ENCODE data around the gene BCL2L12.

Gene BCL2L12

DNA sequence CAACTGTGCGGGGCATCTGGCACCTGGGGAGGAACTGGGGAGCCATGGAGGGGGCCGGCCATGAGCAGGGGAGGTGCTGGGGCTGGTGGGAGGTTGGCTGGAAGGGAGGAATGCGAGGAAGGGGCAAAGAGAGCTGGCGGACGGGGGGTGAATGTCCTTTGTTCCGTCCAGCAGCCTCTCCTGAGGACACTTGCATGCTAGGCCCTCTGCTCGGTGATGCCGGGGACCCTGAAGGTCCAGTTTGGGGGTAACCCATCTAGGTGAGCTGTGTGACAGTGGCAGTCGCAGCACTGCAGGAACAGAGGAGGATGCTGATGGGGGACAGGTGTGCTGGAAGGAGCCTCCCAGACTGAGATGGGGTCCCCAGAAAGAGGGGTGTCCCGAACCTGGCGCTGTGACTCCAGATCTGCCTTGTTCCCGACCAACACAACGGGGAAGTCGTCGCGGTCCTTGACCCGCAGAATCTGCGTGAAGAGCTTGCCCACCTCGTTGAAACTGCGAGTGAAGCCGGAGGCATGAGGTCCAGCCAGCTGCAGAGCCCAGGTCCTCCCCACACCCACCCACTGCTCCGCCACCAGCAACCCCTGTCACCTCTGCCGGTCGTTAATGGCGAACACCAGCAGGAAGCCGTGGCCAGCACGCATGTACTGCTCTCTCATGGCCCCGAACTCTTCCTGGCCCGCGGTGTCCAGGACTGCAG, 29.4 kb upstream of the BCL2L12 start:
- TF ChIP-seq, protein P1, sequence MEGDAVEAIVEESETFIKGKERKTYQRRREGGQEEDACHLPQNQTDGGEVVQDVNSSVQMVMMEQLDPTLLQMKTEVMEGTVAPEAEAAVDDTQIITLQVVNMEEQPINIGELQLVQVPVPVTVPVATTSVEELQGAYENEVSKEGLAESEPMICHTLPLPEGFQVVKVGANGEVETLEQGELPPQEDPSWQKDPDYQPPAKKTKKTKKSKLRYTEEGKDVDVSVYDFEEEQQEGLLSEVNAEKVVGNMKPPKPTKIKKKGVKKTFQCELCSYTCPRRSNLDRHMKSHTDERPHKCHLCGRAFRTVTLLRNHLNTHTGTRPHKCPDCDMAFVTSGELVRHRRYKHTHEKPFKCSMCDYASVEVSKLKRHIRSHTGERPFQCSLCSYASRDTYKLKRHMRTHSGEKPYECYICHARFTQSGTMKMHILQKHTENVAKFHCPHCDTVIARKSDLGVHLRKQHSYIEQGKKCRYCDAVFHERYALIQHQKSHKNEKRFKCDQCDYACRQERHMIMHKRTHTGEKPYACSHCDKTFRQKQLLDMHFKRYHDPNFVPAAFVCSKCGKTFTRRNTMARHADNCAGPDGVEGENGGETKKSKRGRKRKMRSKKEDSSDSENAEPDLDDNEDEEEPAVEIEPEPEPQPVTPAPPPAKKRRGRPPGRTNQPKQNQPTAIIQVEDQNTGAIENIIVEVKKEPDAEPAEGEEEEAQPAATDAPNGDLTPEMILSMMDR (IDR thresholded peaks at IDR 0.05; ENCODE audit: low read depth, low read length): no peak
- no peaks in the 10 kb centered on the region for H3K9me3 ChIP-seq
- H3K36me3 ChIP-seq: no peaks in the 10 kb centered on the region
- H3K4me1 ChIP-seq: peaks cover 7% of the 10 kb centered on the region
- H3K4me3 ChIP-seq (ENCODE audit: low read depth, low read length): no peak overlapping the region
- H3K27me3 ChIP-seq: no peaks in the 10 kb centered on the region
- no peak for DNase-seq

DNA sequence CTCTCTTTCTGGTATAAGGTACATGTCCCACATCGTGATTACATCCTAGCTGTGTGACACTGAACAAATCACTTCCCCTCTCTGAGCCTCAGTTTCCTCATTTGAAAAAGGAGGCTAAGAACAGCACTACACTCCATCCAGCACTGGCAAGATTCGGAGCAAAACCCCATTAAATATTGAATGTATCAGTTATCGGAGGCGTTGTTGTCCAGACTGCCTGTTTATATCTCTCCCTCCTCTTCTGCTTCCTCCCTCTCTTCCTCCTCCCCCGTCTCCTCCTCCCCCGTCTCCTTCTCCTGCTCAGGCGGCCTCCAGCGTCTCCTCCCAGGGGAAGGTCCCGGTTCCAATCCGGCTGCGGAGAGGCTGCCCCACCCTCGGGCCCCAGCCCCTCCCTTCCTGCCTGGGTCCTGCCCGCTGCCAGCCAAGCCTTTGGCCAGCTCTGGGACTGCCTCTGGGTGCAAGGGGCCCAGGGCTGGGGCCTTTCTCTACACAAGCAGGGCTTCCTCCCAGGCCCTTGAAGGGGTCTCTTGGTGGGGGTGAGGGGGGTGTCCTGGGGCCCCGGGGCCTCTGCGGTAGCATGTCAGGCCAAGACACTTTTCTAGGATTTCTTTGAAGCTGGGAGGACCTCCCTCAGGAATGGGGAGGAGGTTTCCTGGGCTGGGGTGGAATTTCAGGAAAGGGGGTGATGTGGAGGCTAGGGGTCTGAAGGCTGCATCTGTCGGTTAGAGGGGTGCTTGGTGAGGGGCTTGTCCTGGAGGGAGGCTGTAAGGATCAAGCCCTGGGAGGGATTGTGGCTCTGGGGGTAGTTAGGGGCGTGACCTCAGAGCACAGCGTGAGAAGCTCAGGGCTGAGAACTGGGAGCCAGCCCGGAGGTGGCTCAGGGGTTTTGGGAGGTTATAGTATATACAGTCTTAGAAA, 27.7 kb upstream of the BCL2L12 start:
- peak; percentile 53 for DNase-seq
- no peaks in the 10 kb centered on the region for H3K36me3 ChIP-seq
- H3K9me3 ChIP-seq: no peaks in the 10 kb centered on the region
- no peak overlapping the region for H3K4me3 ChIP-seq (ENCODE audit: low read depth, low read length)
- H3K4me1 ChIP-seq: peaks cover 8% of the 10 kb centered on the region
- TF ChIP-seq, protein P1 (IDR thresholded peaks at IDR 0.05; ENCODE audit: low read depth, low read length): no peak
- H3K27me3 ChIP-seq: no peaks in the 10 kb centered on the region

DNA sequence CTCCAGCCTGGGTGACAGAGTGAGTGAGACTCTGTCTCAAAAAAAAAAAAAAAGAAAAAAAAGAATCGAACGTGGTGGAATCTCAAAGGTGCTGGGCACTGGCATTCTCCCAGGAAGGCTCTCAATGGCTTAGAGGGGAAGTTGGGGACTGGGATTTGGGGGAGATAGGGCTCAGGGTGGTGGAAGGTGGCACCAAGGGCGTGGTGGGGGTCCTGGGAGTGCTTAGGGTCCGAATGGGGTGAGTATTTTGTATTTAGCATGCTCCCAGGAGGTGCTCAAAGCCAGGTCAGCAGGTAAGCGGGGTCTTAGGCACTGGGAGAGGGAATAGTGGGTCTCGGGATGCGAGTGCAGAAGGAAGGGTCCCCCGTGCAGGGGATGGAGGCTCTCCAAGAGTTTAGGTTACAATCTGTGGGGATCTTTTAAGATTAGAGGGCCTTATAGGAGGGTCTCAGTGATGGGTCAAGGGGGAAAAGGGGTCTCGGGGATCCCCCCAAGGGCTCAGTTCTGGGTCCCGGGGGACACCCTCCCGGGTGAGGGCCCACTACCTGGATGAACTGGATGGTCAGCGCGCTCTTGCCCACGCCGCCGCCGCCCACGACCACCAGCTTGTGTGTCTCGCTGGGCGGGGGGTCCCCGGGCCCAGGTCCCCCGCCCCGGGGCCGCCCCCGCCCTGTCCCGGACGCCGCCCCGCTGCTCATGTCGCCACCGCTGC, 26.2 kb upstream of the BCL2L12 start:
- Histone ChIP-seq H3K4me3 (ENCODE audit: low read depth, low read length) (peak overlapping the region; percentile 49), H3K36me3 (no peaks in the 10 kb centered on the region; the same call in 1 of the 2 replicates), H3K27me3 (no peaks in the 10 kb centered on the region), H3K9me3 (no peaks in the 10 kb centered on the region), H3K4me1 (peaks cover 8% of the 10 kb centered on the region)
- DNase-seq: no peak
- TF ChIP-seq, protein P1 (IDR thresholded peaks at IDR 0.05; ENCODE audit: low read depth, low read length): no peak

DNA sequence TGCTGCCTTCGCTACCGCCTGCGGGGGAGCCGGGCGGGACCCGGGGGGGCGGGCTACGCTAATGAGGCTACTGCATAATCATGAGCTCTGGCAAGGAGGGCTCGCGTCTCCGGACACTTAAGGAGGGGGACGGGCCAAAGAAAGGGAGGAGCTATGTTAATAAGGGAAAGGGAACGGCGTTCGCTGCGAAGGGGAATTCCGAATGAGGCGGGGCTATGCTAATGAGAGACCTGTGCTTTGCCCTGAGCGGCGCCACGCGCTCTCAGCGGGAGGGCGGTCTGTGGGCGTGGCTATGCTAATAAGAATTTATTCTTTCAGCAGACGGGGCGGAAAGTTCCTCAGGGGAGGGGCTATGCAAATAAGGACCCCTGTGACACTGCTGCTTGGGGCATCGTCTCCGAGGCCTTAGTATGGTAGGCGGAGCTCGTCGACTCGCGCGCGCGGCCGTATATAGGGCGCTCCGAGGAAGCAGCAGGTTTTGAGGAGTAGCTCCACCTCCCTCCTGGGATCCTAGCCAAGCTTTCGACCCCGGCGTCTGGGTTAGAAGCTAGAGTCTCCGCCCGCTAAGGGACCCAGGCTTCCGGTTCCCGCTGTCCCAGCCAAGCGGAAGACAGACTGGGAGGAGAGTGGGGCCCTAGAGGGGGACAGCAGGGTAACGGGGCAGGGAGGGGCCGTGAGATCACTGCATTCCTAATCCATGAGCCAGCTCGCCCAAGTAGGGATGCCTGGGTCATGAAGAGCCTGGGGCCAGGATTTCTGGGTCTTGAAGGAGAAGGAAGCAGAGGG, 25.4 kb upstream of the BCL2L12 start, which contains the start of gene RRAS:
Gene RRAS (minus strand): TSS at position 31 of the 786 bp plus-strand sequence. CDS start 45 bp downstream, outside the sequence.
- H3K36me3 ChIP-seq: peaks cover 3% of the 10 kb centered on the region; the same call in 1 of the 2 replicates
- peak within 1 kb of the TSS; percentile 51 for H3K4me3 ChIP-seq (ENCODE audit: low read depth, low read length)
- TF ChIP-seq, protein P1 (IDR thresholded peaks at IDR 0.05; ENCODE audit: low read depth, low read length): no peak
- H3K4me1 ChIP-seq: peaks cover 8% of the 10 kb centered on the region
- H3K9me3 ChIP-seq: no peaks in the 10 kb centered on the region
- H3K27me3 ChIP-seq: no peaks in the 10 kb centered on the region
- DNase-seq: peak; percentile 100

DNA sequence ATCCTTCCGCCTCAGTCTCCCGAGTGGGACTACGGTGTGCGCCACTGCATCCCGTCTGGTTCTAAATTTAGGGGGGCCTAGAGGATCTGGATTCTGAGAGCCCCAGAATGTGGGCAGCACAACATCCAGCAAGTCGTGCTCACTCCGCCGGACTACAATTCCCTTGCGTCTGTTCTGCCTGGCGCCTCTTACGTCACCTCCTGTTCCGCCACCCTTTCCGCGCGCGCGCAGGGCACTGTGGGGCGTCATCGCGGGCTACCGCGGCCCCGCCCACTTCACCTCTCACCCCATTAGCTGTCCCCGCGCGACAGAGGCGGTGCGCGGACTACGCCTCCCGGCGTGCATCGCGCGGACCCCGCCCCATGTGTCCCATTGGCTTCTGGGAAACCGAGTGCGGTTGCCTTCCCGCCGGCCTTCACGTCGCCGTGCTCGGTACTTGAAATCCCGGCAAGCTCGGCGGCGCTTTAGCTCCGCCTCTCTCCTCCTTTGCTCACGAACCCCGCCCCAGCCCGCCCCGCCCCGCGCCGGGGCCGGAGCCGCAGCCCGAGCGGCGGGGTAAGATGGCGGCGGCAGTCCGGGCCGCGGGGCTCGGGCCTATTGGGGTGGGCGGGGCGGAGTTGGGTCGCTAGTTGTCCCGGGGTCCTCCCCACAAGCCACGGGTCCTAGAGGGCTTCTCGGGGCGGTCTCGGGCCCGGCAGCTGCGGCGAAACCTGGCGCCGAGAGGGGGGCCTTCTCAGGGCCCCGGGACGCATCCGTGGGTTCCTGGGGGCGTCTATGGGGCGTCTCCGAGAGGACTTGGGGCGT, 23.8 kb upstream of the BCL2L12 start, which contains the start of gene SCAF1:
Gene SCAF1 (plus strand): TSS at position 522 of the 804 bp plus-strand sequence. CDS start 2,818 bp downstream, outside the sequence.
- TF ChIP-seq, protein P1 (IDR thresholded peaks at IDR 0.05; ENCODE audit: low read depth, low read length): no peak

More for the DNA sequence above, 23.8 kb upstream of the BCL2L12 start, which contains the start of gene SCAF1:
- Histone ChIP-seq H3K4me1 (peaks cover 8% of the 10 kb centered on the region), H3K36me3 (peaks cover 16% of the 10 kb centered on the region), H3K4me3 (ENCODE audit: low read depth, low read length) (peak within 1 kb of the TSS; percentile 84), H3K9me3 (no peaks in the 10 kb centered on the region), H3K27me3 (no peaks in the 10 kb centered on the region)
- DNase-seq: peak; percentile 99
